Lung (tissue), 12 donors: ENCODE measurements around the gene HSBP1. TPM values are rescaled to one million over a fixed set of nuclear protein-coding genes. Genes with fewer than 3 reads are reported as not detected.
A peak's percentile ranks its signal among the peaks of the same experiment; 100 is the strongest.

ENCODE experiments used
- ATAC-seq: fragments of 200-7000 bp; cut with Tn5 transposase; one replicate; pipeline ENCODE4 v1.9.1; 2020; ENCODE audit warnings: moderate number of reproducible peaks; ENCODE audit not compliant: insufficient read depth, low FRiP score
- DNase-seq, 3 donors: peaks; one replicate each; pipeline ENCODE4 v3.0.0-alpha.2; 2013 to 2017
- H3K27ac ChIP-seq, 2 donors: one replicate each; pipeline ENCODE4 v1.5.1; 2013; ENCODE audit warnings: mild to moderate bottlenecking in 2 of 2, moderate library complexity in 2 of 2, control low read depth in 1 of 2, inconsistent platforms in 1 of 2, low read depth in 1 of 2, low read length in 1 of 2
- H3K27me3 ChIP-seq, 3 donors: one replicate each; pipeline ENCODE4 v1.5.1; 2013; ENCODE audit warnings: low read length in 2 of 3; ENCODE audit not compliant: control insufficient read depth in 3 of 3, insufficient read depth in 3 of 3
- H3K36me3 ChIP-seq, 4 donors: one replicate each; pipeline ENCODE4 v1.5.1; 2013; ENCODE audit warnings: low read length in 4 of 4, mild to moderate bottlenecking in 1 of 4, moderate library complexity in 1 of 4; ENCODE audit not compliant: control insufficient read depth in 4 of 4, insufficient read depth in 4 of 4
- H3K4me1 ChIP-seq, 5 donors: one replicate each; pipeline ENCODE4 v1.5.1; 2013; ENCODE audit warnings: low read length in 5 of 5, mild to moderate bottlenecking in 2 of 5, moderate library complexity in 1 of 5; ENCODE audit not compliant: control insufficient read depth in 5 of 5, insufficient read depth in 5 of 5
- H3K4me3 ChIP-seq: one replicate; pipeline ENCODE4 v1.5.1; 2013; ENCODE audit warnings: mild to moderate bottlenecking, control low read depth, moderate library complexity
- H3K9ac ChIP-seq, 2 donors: one replicate each; pipeline ENCODE4 v1.5.1; 2013; ENCODE audit warnings: low read length in 2 of 2, control low read depth in 1 of 2; ENCODE audit not compliant: insufficient read depth in 1 of 2
- H3K9me3 ChIP-seq, 4 donors: one replicate each; pipeline ENCODE4 v1.5.1; 2013; ENCODE audit warnings: low read length in 3 of 4, mild to moderate bottlenecking in 1 of 4, moderate library complexity in 1 of 4; ENCODE audit not compliant: control insufficient read depth in 4 of 4, insufficient read depth in 3 of 4
- CTCF ChIP-seq: IDR thresholded peaks from 2 replicates; pipeline ENCODE4 v1.5.1; 2012; ENCODE audit warnings: mild to moderate bottlenecking; ENCODE audit errors: control extremely low read depth, extremely low read depth
- WGBS, 2 donors: extraction: QIAGEN DNeasy Blood & Tissue Kit; methylation state at CpG; one replicate each; pipeline ENCODE4 v1.1.7; 2013; 5-methylcytosine and 5-hydroxymethylcytosine counted together
- polyA plus RNA-seq, 2 donors: library from polyadenylated mRNA; stranded (reverse); fragments of 200-250 nt; gene quantifications; one replicate each; pipeline ENCODE4 v1.2.1, GENCODE V29; 2013
- total RNA-seq, 2 donors: library from RNA; depleted of rRNA in 1 of 2; stranded (reverse); fragments of >200 nt in 1 of 2; gene quantifications; one replicate each; pipeline ENCODE4 v1.2.1, GENCODE V29; 2014 to 2021
- donor health status: control.
- donor health status: control.
- donor health status: Bipolar disorder and iron deficiency.
- donor health status: healthy.
- donor health status: DM: yes; HTN: yes; CAD: no.

The HSBP1 gene
- total and polyA plus RNA-seq, 4 donors, result 50.5 to 109 (median 95.4) TPM

GRCh38 chr16:83806036-83806435 is 1.7 kb upstream of the HSBP1 start:
- Histone ChIP-seq H3K36me3 (peaks cover 0 to 11% (median 2%) of the 10 kb centered on the region in 4 donors), H3K9ac (no peak overlapping the region), H3K4me3 (no peak overlapping the region), H3K27ac (no peak overlapping the region), H3K9me3 (no peaks in the 10 kb centered on the region), H3K4me1 (peaks cover 9 to 18% (median 14%) of the 10 kb centered on the region in 5 donors), H3K27me3 (no peaks in the 10 kb centered on the region)
- no peak for DNase-seq
- TF ChIP-seq CTCF, result no peak
- WGBS, 2 donors, result 32 to 56% methylated on average over 5 of the region's 5 CpGs
- ATAC-seq, result no peak

- DNase-seq, result peak in 1 of 3 donors; percentile 16
- Histone ChIP-seq H3K4me1 (peaks cover 10 to 18% (median 14%) of the 10 kb centered on the region in 5 donors), H3K9me3 (no peaks in the 10 kb centered on the region), H3K27me3 (no peaks in the 10 kb centered on the region), H3K27ac (no peak overlapping the region), H3K4me3 (no peak overlapping the region), H3K9ac (no peak overlapping the region), H3K36me3 (peaks cover 0 to 18% (median 4%) of the 10 kb centered on the region in 4 donors)
- WGBS, 2 donors, result 94 to 95% methylated on average over 6 of the region's 6 CpGs
- no peak for TF ChIP-seq CTCF
- no peak for ATAC-seq
Observed at GRCh38 chr16:83806731-83807130, 1.0 kb upstream of the HSBP1 start.

GRCh38 chr16:83807327-83807709 is 460 bp upstream of the HSBP1 start:
- Histone ChIP-seq H3K27me3 (no peaks in the 10 kb centered on the region), H3K36me3 (peaks cover 0 to 20% (median 4%) of the 10 kb centered on the region in 4 donors), H3K9me3 (no peaks in the 10 kb centered on the region), H3K9ac (no peak overlapping the region), H3K4me3 (no peak overlapping the region), H3K27ac (peak overlapping the region in 1 of 2 donors; percentile 65), H3K4me1 (peaks cover 11 to 16% (median 13%) of the 10 kb centered on the region in 5 donors)
- DNase-seq, result no peak
- no peak for TF ChIP-seq CTCF
- ATAC-seq, result no peak
- 76 to 77% methylated on average over 8 of the region's 8 CpGs for WGBS, 2 donors

- TF ChIP-seq CTCF, result no peak
- no peaks in the 10 kb centered on the region for H3K9me3 ChIP-seq
- H3K27ac ChIP-seq, result no peak overlapping the region
Observed at GRCh38 chr16:83808573-83809014, 816 bp downstream of the HSBP1 start.

More at GRCh38 chr16:83808573-83809014, 816 bp downstream of the HSBP1 start:
- H3K4me1 ChIP-seq, result peaks cover 6 to 13% (median 11%) of the 10 kb centered on the region in 5 donors
- no peaks in the 10 kb centered on the region for H3K27me3 ChIP-seq
- peak overlapping the region; percentile 91 for H3K4me3 ChIP-seq
- H3K9ac ChIP-seq, result peak overlapping the region; percentile 76 to 83
- WGBS, 2 donors, result 20 to 22% methylated on average over 11 of the region's 11 CpGs
- no peak for ATAC-seq
- peaks cover 0 to 20% (median 5%) of the 10 kb centered on the region in 4 donors for H3K36me3 ChIP-seq
- peak in 1 of 3 donors; percentile 7 for DNase-seq
